Measurements from ENCODE around the gene AGPS.
"Not testable (repeated sequence)": the region's sequence is repeated elsewhere in the genome, so short reads cannot be mapped to it uniquely, and the experiment has no call there.

The AGPS gene

GRCh38 chr2:177471990-177472389 lies 79.4 kb downstream of the AGPS start:
- no peak for DNase-seq (ENCODE audit: low read depth)

GRCh38 chr2:177474301-177474700 lies 81.7 kb downstream of the AGPS start:
- DNase-seq (ENCODE audit: low read depth): no peak

DNA sequence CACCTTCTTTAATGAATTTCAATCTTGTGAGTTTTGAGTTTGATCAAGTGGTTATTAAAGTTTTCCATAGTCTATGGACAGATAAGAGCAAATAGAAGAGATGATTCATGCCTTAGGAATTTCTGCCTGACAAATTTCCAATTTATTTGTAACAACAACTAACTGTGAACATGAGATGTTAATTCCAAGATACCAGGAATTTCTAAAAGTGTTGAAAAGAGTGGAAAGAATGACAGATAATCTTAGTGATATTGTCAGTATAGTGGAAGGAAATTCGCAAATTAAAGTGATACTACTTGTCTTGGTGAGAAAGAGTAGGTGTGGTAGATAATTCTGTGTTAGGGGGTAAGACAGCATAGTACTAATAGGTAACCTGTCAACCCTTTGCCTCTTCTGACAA lies 82.4 kb downstream of the AGPS start:
- DNase-seq (ENCODE audit: low read depth): no peak

DNA sequence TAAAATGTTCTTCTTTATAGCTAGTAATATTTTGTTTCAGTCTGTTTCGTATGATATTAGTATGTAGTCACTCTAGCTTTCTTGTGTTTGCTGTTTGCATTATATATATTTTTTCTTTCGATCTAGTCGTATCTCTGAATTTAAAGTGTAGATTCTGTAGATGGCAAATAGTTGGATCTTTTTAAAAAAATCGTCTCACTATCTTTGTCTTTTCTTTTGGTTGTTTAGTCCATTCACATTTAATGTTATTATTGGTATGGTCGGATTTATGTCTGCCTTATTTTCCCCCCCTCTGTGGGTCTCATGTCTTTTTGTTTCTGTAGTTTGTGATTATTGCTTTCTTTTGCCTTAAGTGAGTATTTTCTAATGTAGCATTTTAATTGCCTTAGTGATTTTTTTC lies 84.3 kb downstream of the AGPS start:
- DNase-seq (ENCODE audit: low read depth): no peak

DNA sequence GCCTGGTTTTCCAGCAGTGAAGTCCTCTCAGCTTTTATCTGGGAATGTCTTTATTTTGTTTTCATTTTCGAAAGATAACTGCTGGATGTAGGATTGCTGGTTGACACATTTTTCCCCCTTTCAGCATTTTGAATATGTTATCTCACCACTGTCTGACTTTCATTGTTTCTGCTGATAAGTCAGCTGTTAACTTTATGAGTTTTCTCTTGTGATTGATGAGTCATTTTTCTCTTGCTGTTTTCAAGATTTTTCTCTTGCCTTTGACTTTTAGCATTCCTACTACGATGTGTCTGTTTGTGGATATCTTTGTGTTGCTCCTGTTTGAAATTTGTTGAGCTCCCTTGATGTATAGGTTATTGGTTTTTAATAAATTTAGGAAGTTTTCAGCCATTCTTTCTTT lies 85.5 kb downstream of the AGPS start:
- DNase-seq (ENCODE audit: low read depth): no peak

DNA sequence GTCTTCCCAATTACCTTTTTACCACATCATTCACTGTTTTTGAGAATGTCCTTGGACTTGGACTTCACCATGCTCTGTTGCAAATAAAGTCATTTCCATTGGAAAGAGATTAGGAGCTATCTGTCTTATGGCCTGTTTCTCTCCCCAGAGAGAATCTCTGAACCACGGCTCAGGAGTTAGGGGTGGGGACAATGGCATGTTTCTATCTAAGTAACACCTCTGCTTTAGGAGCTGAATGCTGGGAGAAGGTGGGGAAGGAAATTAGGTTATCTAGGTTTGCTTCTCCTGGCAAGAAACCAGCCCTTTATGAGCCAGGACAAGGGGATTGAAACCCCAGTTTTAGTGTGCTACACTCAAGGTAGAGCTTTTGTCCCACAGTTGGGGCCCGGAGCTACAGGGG lies 86.3 kb downstream of the AGPS start:
- DNase-seq (ENCODE audit: low read depth): no peak

DNA sequence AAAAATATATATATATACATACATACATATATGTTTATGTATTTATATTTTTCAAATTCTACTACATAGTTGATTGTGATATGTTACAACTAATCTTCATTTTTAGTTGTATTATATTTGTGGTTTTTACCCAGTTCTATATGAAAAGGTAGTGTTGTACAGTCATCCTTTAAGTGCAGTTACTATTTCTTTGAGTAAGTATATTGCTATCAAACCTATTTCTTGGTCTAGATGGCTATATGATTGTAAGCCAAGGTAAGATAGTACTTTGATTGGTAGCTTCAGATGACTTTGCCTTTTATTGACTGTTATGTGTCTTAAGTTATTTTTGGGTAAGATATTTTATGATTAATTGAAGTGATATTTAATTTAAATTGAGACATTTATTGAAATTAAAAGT lies 89.6 kb downstream of the AGPS start:
- DNase-seq (ENCODE audit: low read depth): no peak

- no peak for DNase-seq (ENCODE audit: low read depth)
These were observed 91.0 kb downstream of the AGPS start for GRCh38 chr2:177483531-177483930.

DNA sequence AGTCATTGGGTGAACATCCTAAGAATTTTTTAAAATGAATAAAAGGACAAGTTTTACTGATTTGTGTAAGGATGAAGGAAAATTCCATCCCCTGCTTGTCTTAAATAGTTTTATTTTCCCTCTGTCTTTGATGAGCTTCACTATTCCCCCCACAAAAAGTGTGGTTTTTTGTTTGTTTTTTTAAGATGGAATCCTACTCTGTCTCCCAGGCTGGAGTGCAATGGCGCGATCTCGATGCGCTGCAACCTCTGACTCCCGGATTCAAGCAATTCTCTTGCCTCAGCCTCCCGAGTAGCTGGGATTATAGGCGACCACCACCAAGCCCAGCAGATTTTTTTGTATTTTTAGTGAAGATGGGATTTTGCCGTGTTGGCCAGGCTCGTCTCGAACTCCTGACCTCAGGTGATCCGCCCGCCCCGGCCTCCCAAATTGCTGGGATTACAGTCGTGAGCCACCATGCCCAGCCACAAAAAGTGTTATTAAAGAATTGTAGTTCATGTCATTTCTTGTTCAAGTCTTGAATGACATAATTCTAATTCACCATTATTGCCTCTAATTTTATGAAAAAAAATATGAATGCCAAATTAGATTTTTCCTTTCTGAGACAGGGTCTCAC lies 91.7 kb downstream of the AGPS start:
- no peak for DNase-seq (ENCODE audit: low read depth)

- DNase-seq (ENCODE audit: low read depth): not testable (repeated sequence)
These were observed 93.1 kb downstream of the AGPS start for GRCh38 chr2:177485657-177486056.

- DNase-seq (ENCODE audit: low read depth): no peak
These were observed 97.2 kb downstream of the AGPS start for GRCh38 chr2:177489719-177490301.

DNA sequence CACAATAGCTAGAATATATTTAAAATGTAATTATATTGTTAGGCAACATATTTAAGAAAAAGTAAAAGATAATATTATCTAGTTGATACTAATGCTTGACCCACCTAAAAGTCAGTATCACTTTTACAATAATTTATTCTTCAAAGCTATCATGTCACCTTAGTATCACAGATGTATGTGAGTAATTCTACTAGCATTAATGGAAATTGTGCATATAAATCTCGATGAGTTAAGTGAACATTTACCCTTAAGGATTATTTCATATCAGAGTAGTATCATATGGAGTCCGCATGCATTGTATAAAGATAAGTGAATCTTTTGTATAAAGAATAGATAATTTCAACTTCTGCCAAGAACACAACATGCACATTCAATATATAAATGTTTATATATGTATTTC lies 103.4 kb downstream of the AGPS start:
- no peak for DNase-seq (ENCODE audit: low read depth)

GRCh38 chr2:177496921-177497320 lies 104.3 kb downstream of the AGPS start:
- no peak for DNase-seq (ENCODE audit: low read depth)

- no peak for DNase-seq (ENCODE audit: low read depth)
These were observed 108.6 kb downstream of the AGPS start for GRCh38 chr2:177501186-177501585.

- no peak for DNase-seq (ENCODE audit: low read depth)
These were observed 113.9 kb downstream of the AGPS start for GRCh38 chr2:177506505-177506904.

DNA sequence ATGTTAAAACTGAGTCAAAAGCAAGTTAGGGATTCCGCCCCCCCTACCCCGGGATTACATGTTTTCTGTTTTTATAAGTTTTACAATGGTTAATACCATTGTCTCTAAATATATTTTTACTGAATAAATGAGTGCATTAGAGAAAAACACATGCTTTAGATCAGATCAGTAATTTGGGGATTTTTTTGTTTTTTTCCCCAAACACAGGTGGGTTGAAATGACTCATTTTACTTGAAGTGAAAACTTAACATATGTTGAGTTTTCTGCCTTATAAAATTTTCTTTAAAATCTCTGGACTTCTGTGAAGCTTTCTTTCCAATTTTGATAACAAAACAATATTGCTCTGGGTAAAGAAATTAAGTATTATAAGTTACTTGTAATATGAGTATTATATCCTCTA lies 114.4 kb downstream of the AGPS start:
- no peak for DNase-seq (ENCODE audit: low read depth)

GRCh38 chr2:177516824-177517544 lies 124.4 kb downstream of the AGPS start:
- no peak for DNase-seq (ENCODE audit: low read depth)

DNA sequence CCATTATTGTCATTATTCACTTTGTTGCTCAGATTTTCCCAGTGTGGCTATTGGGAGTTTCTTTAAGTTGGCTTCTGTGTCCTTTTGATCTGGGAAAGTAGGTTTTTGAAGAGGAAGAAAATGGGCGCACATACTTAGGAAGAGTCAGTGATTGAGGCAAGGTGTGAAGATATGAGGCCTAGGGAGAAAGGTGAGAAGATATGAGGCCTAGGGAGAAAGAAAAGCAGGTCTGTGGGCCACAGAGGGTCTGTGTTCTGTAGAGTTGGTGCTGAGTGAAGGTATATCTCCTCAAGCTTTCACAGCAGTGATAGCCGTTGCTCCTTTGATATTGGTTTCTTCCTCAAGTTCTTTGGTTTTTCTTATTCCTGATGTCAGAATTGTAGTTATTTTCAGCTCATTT lies 126.2 kb downstream of the AGPS start:
- DNase-seq (ENCODE audit: low read depth): no peak

- no peak for DNase-seq (ENCODE audit: low read depth)
These were observed 127.1 kb downstream of the AGPS start for GRCh38 chr2:177519534-177520115.

- DNase-seq (ENCODE audit: low read depth): no peak
These were observed 127.8 kb downstream of the AGPS start for GRCh38 chr2:177520324-177520723.

DNA sequence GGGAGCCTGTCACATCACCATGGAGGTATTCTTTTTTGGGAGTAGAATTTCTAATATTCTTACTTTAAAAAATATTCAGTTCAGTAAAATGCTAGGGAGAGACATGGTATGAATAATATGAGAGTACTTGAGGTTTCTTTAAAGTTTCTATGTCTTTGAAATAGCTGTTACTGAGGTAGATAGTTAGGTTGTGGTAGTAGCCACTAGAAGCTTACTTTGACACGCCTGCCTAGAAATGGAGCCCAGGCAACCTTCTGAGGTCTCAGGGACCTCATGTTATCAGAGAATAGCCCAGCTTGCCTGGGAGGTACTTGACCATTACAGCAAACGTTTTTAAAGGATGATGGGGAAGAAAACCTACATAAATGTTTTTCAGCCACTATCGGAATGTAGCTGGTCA lies 131.2 kb downstream of the AGPS start:
- DNase-seq (ENCODE audit: low read depth): no peak

DNA sequence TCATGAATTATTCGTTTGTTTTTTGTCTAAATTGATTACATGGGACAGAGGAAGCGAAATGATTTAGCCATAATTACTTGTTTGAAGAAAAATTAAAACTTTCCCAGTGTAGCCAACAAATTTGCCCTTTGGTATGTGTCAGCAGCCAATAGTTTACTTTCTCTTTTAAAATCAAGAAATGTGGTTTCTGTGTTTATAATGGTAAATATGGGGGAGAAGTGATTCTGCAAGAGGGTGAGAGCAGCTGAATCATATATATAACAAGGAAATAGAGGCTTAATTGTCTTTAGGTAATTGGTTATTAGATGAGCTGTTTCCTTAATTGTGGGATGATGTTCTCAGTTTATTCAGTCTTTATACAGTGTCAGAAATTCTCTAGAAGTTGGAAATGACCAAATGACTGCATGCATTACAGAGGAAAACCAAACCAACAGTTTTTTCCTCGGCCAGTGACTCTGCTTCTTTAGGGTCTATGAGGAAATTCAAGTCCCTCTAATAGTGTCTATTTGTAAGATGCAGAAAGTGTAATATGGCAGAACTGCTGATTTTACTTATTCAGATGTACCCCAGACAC lies 132.9 kb downstream of the AGPS start:
- no peak for DNase-seq (ENCODE audit: low read depth)

DNA sequence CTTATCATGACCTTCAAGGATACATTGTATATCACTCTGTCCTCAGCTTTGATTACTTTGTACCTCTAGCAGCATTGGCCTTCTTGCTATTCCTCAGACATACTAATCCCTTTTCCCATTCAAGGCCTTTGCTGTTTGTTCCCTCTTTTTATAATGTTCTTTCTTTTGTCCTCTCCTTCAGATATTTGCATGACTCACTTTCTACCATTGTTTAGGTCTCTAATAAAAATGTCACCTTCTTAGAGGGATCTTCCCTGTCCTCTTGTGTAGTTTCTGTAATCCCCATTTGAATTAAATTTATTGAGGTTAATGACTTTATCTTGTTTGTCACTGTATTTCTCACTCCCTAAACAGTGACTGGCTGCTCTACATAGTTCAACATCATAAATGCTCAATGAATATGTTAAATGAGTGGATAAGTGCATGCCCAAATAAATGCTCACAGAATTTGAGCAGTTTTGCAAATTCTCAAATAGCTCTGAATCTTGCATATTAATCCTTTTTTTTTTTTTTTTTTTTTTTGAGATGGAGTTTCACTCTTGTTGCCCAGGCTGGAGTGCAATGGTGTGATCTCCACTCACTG lies 135.9 kb downstream of the AGPS start:
- DNase-seq (ENCODE audit: low read depth): no peak

Measured in activated gamma-delta T cell treated with anti-CD3 and anti-CD28 coated beads, Interleukin-2, amount 50 U/mL, for 16 hours (primary cell).